ENCODE measurements around the gene RNF144B. TPM values are rescaled to one million over a fixed set of nuclear protein-coding genes. Genes with fewer than 3 reads are reported as not detected.
"Not testable (repeated sequence)": the region's sequence is repeated elsewhere in the genome, so short reads cannot be mapped to it uniquely, and the experiment has no call there.

RNF144B gene
- total RNA-seq, 1 experiment from 2014 or later = 7.7 TPM

DNA sequence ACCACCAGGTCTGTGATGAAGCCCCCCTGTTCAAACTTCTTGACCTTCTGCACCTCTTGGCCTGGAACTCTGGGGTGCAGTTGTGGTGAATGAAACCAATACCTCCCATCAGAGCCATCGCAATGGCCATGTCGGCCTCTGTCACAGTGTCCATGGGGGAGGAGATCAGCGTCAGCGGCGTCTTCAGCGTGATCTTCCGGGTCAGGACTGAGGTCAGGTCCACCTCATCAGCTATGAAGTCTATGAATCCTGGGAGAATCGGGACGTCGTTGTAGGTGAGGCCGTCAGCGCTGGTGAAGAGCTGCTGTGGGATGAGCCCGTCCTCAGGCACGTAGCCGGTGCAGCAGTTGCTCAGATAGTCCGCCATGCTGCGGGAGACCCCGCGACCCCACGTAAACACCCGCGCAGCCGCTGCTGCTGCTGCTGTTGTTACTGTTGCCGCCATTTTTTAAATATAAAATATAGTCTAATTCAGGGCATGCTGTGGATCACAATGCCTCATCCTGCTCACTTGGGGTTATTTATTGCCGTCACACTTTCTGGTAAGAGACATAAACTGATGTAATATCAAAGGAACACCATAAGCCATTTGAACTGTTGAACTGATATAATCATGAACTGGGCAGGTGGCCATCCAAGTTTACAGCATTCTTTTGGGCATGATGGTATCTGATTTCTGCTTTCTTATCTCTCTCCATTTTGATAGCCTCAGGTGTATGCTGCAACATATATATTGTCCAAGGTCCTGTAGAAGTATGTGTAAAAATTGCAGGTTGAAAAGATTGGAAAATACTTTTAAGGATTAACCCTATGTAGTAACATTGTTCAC, 18.7 kb upstream of the RNF144B start:
- DNase-seq (ENCODE audit: extremely low read depth, low read depth) = no peak

DNA sequence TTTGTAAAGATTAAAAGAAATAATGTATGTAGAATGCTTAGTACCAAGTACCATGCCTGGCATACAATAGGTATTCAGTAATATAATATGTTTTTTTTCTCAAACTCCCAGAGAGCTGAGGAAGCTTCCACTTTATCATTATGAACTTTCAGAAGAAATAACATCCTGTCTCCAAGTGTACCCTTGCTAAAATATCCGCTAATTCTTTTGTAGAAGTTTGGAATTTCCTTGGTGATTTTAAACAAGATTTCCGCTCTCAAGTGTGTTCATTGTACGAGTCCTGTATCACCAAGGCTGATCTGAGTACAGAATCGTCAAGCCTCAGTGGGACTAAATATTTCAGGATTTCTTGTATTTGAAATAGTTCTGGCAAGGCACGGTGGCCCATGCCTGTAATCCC, 16.1 kb upstream of the RNF144B start:
- DNase-seq (ENCODE audit: extremely low read depth, low read depth) = no peak

DNA sequence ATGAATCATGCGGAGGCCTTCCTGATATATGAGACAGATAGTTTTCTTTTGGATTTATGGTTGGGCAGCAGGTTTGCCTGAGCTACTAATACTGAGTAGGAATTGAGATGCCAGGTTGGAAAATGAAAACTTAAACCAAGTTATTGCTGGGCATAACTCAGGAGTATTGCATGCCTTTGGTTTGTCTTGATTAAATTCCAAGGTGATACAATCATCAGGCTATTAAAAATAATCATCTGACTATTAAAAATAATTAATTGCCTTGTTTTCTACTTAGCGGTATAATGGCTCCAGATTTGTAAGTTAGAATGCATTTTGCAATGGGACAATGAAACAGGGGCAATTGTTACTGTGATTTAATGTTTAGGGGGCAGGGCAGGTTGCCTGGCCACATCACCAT, 15.5 kb upstream of the RNF144B start:
- DNase-seq (ENCODE audit: extremely low read depth, low read depth) = no peak

DNA sequence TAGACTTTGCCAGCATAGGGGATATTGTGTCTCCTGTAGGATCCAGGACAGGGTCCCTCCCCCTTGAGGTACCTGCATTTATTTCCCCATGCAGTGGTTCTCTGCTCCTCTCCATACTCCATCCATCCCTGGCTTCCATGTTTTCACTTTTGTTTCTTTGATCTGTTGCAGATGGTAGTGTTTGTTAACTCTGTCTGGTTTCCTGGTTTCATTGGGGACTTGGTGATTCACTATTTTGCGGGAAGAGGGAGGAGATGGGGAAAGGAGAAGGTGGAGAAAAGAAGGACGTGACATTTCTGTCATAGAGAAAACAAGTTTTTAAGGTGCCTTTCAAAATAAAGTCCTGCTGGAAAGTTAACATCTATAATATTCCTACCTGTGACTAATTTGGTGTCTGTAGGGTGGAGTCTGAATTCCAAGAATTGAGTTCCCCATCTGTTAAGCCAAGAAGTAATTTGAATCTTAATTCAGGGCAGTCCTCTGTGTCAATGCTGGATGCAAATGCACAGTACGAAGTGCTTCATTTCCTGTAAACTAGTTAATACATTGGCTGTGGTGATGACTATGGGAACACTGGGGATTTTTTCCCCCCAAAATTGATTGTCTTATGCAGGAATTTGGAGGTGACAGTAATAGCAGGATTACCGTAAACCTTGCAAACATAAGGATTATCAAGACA, 6.9 kb upstream of the RNF144B start:
- no peak for DNase-seq (ENCODE audit: extremely low read depth, low read depth)

DNA sequence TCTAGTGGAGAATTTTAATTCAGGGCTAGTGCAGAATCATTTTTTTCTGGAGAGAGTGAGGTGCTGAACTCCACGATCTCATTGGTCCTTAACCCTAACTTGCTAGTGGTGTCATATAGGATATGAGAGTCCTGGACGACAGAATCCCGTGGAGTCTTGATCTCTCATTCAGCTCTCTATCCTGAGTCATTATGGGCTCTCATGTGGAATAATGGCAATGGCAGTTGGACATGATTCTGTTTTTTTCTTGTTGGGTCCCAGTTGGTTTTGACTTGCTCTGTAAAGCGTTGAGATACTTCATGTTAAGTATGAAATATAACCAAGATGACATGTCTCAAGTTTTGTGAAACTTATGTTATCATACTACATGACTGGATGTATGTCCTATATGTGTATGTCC, 6.3 kb upstream of the RNF144B start:
- no peak for DNase-seq (ENCODE audit: extremely low read depth, low read depth)

DNA sequence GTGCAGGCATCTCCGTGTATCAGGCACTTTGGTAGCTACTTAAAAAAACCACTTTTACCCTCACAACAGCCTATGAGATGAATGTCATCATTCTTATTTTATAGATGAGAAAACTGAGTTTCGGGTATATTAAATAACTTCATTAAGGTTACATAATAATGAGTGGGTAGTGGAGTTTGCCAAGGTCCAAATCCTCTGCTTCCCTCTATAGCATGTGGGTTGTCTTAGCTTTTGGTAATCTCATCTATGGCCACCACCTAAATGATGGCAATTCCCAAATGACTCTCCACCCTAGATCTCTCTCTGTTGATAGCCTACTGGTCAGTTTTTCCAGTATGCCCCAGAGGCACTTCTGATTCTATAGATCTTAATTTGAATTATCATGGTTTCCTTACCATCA, 3.7 kb upstream of the RNF144B start:
- no peak for DNase-seq (ENCODE audit: extremely low read depth, low read depth)

DNA sequence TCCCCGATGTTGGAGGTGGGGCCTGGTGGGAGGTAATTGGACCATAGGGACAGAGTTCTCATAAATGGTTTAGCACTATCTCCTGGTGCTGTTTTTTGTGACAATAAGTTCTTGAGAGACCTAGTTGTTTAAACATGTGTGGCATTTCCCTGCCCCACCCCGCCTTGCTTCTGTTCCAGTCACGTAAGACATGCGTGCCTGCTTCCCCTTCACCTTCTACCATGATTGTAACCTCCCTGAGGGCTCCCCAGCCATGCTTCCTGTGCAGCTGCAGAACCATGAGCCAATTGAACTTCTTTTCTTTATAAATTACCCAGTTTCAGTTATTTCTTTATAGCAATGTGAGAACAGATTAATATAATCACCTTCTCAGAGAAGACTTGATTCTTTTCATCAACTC, 2.5 kb upstream of the RNF144B start:
- no peak for DNase-seq (ENCODE audit: extremely low read depth, low read depth)

DNA sequence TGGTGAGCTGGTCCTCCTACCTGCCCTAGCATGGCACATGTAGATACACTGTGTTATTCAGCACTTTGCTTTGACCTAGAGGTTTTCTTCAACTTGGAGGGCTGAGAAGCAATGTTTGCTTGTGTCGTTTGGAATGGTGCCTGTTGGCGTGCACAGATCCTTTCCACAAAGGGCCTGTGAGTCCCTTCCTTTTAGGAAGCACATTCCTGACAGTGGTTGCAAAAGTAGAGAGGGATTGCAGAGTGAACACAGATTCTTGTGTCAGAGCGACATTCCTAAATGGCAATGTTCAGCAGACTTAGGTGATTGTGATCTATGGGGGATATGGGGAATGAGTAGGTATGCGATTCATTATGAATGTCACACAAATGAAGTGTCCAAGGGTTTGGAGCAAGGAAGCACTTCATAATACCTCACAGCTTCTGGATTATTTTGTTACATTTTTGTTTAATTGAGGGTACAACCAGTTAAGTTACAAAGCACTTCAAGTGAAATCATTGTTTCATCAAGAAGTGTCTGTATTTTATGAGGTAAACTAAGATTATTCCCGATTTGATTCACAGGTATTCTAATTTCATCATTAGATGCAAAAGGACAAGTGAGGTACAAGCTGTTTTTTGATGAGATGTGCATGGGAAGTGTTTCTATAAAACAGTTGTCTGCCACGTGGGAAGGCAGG, 713 bp upstream of the RNF144B start:
- DNase-seq (ENCODE audit: extremely low read depth, low read depth) = no peak

DNA sequence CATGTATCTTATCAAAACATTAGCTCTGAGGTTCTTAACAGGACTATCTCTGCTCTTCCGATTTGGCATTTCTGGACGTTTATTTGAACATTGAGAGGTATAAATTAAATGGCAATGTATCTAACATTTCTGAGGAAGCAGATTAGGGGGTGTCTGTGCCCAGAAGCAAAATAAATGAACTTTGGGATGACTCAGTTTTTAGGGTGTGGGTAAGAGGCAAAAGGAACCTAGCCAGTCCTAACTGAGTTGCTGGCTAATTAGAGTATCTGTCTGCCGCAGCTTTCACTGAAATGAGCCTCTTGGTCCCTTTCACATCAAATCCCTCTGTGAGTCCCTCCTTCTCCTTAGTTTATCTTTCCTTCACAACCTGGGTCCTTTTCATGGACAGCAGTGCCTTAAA, 1.1 kb downstream of the RNF144B start:
- DNase-seq (ENCODE audit: extremely low read depth, low read depth) = no peak

DNA sequence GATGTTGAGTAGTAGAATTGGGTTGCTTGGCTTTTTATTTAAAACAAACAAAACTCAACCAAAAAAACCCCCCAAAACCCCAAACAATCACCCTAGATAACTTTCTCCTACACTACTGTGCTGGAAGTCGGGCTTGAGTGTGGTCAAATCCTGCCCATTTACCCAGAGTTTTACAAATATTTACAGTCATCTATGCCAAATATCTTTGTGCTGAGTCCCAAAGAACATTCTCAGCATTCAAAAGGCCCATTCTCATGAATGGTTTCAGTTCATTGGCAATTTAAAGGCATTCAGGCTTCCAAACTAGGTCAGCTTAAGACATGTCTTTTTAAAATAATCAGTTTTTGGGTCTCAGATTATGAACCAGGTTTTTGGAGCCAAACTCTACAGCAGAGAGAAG, 1.8 kb downstream of the RNF144B start:
- DNase-seq (ENCODE audit: extremely low read depth, low read depth) = no peak

DNA sequence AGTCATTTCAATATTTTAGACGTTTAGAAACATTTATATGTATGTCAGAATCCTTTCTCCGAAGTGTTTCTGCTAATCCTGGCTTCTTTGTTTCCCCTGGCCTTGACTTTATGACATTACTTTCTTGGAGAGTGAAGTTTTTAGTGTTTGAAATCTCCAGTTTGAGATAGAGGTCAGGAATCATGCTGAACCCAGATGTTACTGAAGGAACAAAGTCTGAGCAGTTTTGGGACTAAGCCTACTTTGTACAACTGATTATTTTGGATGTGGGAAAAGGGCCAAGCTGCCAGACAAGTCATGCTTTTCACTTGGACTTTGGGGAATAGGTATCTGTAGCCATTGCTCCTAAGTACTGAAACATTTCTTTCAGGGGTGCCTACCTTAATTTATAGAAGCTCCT, 2.3 kb downstream of the RNF144B start:
- DNase-seq (ENCODE audit: extremely low read depth, low read depth) = no peak

DNA sequence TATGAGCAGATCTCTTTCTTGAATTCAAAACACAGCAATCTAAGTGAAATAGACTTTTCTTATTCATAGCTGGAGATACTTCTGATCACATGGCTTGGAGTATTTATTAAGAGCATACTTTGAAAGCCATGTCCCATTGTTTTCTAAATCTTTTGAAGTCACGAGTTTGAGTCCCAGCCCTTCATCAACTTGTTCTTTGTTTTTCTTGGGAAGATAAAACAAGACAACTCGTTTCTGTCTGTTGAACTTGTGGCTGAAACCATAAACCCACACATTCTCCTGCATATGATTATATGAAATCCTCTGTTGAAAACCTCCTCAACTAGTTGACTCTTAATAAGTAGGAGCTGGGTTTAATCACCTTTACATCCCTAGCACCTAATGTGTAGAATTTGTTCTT, 3.3 kb downstream of the RNF144B start:
- DNase-seq (ENCODE audit: extremely low read depth, low read depth) = no peak

DNA sequence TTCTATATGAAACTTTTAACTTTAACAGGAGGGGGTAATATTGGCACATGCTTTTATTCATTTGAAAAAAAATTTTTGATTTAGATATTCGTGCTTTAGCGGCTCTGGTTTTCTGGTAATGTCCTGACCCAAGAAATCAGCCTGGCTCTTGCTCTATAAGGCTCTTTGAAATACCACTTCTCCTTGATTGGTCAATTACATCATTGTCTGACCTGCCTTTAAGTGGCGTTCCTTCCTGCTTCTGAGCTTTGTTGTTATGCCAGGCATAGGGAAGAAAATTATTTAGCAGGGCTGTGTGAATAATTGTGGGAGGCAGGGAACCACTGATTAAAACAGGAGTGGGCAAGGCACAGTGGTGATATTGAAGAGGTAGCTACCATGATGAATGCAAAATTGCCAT, 3.9 kb downstream of the RNF144B start:
- no peak for DNase-seq (ENCODE audit: extremely low read depth, low read depth)

DNA sequence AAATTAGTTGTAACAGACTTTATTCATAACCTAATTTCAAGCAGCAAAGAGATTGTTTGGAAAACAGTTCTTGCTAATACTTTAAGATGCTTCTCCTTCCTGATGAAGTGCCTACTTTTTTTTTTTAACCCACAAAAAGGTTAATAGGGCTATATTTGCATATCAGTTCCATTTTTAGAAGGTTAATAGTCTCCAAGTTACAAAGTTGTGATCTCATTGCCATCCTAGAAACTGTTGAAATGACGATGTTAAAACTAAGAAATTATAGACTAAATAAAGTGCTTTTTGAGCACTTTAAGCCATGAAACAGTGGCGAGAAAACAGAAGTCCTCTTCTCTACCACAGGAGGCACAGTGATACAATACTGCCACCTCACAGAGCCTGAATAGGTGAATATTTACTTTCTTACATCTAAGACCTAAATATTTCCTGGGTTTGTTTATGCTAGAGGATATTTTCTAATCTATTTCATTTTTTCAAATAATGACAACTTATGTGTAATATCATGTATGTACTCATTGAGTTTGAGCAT, 5.3 kb downstream of the RNF144B start:
- no peak for DNase-seq (ENCODE audit: extremely low read depth, low read depth)

DNA sequence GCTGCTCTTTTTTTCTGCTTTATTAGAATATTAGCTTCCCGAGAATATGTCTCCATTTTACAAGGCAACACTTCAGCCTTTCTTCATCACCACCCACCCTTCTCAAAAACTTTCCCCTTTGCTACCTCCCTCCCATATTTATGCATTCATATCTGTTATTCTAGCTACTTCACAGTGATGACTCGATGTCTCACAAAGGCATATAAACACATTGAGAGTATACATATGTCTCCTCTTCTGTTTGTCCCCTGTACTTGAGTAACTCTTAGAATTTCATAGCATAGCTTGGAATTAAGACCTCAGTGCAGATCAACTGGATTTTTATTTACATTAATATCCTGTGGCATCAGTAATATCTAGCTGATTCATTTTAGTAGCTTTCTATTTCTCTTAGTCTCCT, 6.5 kb downstream of the RNF144B start:
- no peak for DNase-seq (ENCODE audit: extremely low read depth, low read depth)

DNA sequence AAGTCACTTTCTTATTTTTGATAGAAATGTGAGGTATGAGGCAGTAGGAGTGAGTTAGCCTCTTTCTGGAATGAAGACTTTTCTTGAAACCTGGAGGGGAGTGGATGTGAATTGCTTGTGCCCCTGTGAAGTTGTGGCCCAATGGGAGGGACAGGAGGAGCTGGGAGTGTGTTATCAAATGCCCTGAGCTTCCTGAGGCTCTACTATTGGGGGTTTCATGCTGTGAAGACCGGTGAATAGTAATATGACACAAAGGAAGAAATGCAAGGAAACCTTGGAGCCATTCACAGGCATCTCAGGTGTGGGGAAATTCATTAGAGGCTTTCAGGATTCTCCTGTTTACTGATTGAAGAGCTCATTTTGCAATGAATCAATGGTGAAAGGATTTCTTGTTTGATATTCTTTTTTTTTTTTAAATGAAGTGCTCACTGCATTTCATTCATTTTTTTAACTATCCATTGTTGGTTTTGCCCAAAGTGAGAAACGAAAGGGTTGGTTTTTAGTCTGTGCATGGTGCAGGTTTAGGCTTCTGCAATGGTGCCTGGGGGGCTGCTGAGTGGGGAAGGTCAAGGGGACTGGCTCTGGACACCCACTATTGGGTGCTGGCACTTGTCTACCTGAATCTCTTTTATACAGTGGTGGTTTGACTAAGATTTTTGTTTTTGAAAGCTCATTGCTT, 8.2 kb downstream of the RNF144B start:
- no peak for DNase-seq (ENCODE audit: extremely low read depth, low read depth)

DNA sequence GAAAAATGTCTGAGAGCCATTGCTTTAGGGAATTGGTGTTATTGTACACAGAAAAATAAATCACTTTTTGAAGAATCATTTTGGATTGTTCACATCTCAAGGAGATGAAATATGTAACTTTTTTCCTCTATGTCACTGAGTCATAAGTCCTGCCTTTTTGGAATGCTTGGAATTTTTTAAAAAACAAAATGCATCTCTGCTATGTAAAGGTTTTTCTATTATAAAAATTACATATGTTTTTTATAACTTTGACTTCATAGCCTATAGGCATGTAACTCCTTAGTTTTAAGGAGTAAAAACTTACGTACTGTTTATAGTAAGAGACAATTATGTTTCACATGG, 8.7 kb downstream of the RNF144B start:
- no peak for DNase-seq (ENCODE audit: extremely low read depth, low read depth)

DNA sequence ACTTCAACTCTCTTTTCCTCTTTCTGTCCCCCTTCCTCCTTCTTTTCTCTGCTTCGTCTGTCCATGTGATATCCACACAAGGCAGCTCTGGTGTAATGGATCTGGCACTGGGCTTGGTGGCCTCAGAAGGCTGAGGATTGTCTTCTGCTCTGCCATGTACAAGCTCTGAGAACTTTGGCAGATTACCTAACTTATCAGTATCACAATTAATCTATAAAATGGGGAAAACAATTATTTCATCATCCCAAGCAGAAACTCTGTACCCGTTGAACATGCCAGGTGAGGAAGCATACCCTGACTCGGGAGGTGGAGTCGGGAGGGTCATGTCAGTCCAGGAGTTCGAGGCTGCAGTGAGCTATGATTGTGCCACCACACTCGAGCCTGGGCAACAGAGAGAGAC, 10.6 kb downstream of the RNF144B start:
- DNase-seq (ENCODE audit: extremely low read depth, low read depth) = no peak

DNA sequence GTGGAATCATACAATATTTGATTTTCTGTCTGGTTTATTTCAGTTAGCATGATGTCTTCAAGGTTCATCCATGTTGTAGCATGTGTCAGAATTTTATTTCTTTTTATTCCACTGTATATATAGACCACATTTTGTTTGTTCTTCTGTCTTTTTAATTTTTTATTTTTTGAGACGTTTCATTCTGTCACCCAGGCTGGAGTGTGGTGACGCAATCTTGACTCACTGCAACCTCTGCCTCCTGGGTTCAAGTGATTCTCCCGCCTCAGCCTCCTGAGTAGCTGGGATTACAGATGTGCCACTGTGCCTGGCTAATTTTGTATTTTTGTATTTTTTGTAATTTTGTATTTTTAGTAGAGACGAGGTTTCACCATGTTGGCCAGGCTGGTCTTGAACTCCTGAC, 11.1 kb downstream of the RNF144B start:
- DNase-seq (ENCODE audit: extremely low read depth, low read depth) = not testable (repeated sequence)

DNA sequence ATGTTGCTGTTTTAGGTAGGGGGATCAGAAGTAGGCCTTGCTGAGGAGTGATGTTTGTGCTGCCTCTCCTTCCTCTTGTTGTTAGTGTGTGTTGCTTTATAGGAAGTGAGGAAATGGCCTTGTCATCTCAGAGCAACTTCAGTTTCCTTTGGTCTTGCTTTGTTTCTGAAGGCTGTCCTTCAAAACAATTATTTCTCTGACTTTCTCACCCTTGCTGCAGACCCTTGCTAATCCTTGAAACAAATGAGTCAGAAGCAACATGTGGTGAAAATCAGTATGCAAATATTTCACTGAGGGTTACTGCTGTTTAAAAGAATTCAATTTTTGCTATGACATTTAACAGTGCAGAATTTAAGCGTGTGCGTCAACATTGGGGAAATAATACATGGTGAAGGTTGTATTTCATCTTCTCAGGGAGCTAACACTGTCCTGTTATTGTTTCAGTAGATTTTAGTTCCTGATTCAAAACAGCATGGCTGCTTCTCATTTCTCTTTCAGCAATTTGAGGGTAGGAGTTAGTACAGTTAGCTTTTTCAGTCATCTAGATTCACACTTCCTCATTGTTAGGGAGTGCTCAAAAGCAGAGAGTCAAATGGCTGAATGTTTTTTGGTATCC, 13.8 kb downstream of the RNF144B start:
- DNase-seq (ENCODE audit: extremely low read depth, low read depth) = no peak

DNA sequence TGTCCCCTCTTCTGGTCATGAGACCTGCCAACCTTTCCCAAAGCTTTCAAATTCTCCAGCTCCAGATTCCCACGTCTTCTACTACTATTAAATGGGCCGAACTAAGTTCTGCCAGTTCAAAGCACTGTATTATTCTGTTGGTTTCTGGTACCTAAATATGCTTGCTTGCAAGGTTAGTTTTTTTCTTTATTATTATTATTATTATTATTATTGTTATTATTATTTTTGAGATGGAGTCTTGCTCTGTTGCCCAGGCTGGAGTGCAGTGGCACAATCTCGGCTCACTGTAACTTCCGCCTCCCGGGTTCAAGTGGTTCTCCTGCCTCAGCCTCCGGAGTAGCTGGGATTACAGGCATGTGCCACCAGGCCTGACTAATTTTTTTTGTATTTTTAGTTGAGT, 17.8 kb downstream of the RNF144B start:
- not testable (repeated sequence) for DNase-seq (ENCODE audit: extremely low read depth, low read depth)

All from NCI-H460 (cell line).